HCT116 (cell line): ENCODE data around the gene CRIM1.

ENCODE experiments used
- CTCF ChIP-seq, 3 experiments: fragments of 200-600 bp in 1 of 3; sonication (generic) in 1 of 3; IDR thresholded peaks in 2 of 3; conservative IDR thresholded peaks in 1 of 3; 2 replicates each; pipeline ENCODE4 v1.5.1; 2012 to 2017; ENCODE audit warnings: low read depth in 2 of 3, low read length in 2 of 3, antibody characterized with exemption in 1 of 3, borderline replicate concordance in 1 of 3, control low read depth in 1 of 3, mild to moderate bottlenecking in 1 of 3, mixed read lengths in 1 of 3, mixed run types in 1 of 3, moderate library complexity in 1 of 3; ENCODE audit not compliant: insufficient read depth in 1 of 3
- EZH2phosphoT487 ChIP-seq: fragments of 200-600 bp; IDR thresholded peaks from 2 replicates; pipeline ENCODE4 v1.6.1; 2018; ENCODE audit warnings: antibody characterized with exemption, borderline replicate concordance
- TCF7L2 ChIP-seq: IDR thresholded peaks from 2 replicates; pipeline ENCODE4 v1.7.0; 2011; ENCODE audit warnings: borderline replicate concordance, inconsistent platforms; ENCODE audit not compliant: insufficient read depth, insufficient read length; ENCODE audit errors: extremely low read depth
- TF ChIP-seq, protein P1 (sequence below): IDR thresholded peaks from 2 replicates; pipeline ENCODE4 v1.6.1; 2012

GRCh38 chr2:36561237-36561944 lies 205.8 kb downstream of the CRIM1 start:
- TF ChIP-seq CTCF (IDR thresholded peaks at IDR 0.05 in 2 of 3, conservative IDR thresholded peaks at IDR 0.05 in 1 of 3; ENCODE audit: borderline replicate concordance in 1 of 3, insufficient read depth in 1 of 3, low read depth in 2 of 3, low read length in 2 of 3), result no peak
- no peak for TF ChIP-seq EZH2phosphoT487
- peak; percentile 96 for TF ChIP-seq TCF7L2
- TF ChIP-seq, protein P1, sequence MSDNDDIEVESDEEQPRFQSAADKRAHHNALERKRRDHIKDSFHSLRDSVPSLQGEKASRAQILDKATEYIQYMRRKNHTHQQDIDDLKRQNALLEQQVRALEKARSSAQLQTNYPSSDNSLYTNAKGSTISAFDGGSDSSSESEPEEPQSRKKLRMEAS, result peak; percentile 64; the same call in 1 of the 2 replicates
